Measurements from ENCODE around the gene FSD1L.
A peak's percentile ranks its signal among the peaks of the same experiment; 100 is the strongest.

The FSD1L gene

DNA sequence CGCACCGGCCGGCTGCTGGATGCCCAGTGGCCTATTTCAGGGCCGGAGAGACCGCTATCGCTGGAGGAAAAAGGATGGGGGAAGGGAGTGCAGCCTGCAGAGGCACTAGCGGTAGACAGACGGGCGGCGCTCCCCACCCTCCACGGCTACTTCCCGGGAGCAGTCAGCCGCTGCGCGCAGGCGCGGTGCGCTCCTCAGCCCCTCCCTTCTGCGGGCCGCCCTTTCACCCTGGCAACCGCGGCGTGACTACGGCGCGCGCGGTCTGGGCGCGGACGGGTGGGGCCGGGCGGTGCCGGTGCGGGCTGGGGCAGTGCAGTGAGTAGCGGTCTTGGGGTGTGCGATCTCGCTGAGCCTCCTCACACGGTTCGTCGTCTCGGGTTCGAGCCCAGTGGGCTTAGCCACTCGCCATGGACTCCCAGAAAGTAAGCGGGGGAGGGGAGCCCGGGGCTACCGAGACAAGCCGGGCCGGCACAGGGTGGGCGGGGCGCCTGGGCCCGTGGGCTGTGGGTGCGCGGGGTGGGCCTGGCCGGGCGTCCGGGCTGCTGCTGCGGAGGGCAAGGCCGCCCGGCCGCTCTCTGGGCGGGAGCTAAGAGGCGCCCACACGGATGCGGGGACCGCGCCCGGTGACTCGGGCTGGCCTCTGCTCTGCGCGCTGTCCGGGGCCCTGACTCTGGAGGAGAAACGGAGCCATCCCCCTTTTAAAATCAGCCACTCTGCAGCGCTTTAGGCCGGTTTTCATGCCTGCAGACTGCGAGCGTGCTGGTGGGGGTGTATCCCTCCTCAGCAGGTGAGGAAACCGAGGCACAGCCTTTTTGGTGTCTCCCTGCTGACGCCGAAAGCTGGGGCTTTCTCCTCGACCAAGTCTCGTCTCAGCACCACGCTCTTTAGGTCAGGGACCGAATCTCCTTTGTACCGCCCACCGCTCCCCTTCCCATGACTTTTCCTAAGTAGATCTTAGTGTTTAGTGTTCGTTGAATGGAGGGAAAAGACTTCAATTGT, at the start of gene FSD1L:
TSS of gene FSD1L (plus strand) at position 221 of the 999 bp plus-strand sequence. CDS start at position 408, 187 bp downstream.
- H3K4me3 ChIP-seq (ENCODE audit: low read depth, low read length) = peak within 1 kb of the TSS; percentile 82
- H3K27ac ChIP-seq (ENCODE audit: low read depth, low read length) = peak within 1 kb of the TSS; percentile 53
- peak within 1 kb of the TSS; percentile 94 for H2AFZ ChIP-seq (ENCODE audit: low read length, unreplicated experiment)
- H3K4me1 ChIP-seq (ENCODE audit: control insufficient read depth, insufficient read depth, low read length, unreplicated experiment) = peaks cover 11% of the 10 kb centered on the region
- H3K36me3 ChIP-seq (ENCODE audit: insufficient read depth, low read length) = no peaks in the 10 kb centered on the region
- no peaks in the 10 kb centered on the region for H3K27me3 ChIP-seq (ENCODE audit: insufficient read depth, low read length)
- H3K79me2 ChIP-seq (ENCODE audit: control insufficient read depth, insufficient read depth, low read length, unreplicated experiment) = peaks cover 47% of the 10 kb centered on the region

DNA sequence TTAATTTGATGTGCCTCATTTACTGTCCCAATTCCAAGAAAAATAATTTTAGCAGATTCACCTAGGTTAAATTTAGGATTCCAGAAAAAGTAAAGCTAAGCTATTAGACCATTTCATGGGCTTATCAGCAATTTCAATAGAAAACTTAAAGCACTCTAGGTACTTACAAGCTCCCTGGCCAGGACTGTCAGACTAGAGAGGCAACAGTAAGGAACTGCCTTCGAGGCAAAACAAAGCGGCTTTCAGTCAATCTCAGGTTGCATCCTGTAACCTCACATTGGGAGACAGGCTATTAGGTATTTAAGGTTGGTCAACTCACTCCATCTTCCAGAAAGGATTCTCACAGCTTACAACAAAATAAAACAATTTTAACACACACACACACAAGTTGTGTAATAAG, 48.7 kb upstream of the FSD1L start:
- Histone ChIP-seq H2AFZ (ENCODE audit: low read length, unreplicated experiment) (no peak overlapping the region), H3K27me3 (ENCODE audit: insufficient read depth, low read length) (no peaks in the 10 kb centered on the region), H3K4me3 (ENCODE audit: low read depth, low read length) (no peak overlapping the region), H3K4me1 (ENCODE audit: control insufficient read depth, insufficient read depth, low read length, unreplicated experiment) (no peaks in the 10 kb centered on the region), H3K79me2 (ENCODE audit: control insufficient read depth, insufficient read depth, low read length, unreplicated experiment) (no peaks in the 10 kb centered on the region), H3K36me3 (ENCODE audit: insufficient read depth, low read length) (no peaks in the 10 kb centered on the region), H3K27ac (ENCODE audit: low read depth, low read length) (no peak overlapping the region)

DNA sequence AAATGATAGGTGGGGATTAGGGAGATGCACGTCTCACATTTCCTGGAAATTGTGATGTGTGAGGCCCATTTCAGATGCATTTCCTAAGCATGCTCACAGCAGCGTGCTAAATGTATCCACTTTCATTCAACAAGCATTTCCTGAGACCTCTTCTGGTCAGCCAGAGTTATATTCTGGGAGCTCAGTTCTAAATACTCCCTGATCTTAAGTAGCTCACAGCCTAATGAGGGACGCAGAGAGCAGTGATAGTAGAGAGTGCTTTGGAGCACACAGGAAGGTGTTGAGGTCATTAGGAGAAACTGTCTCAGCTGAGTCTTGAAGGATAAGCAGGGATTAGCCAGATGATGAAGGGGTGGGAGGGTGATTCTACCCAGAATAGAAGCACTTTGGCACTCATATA, 46.2 kb upstream of the FSD1L start:
- no peaks in the 10 kb centered on the region for H3K36me3 ChIP-seq (ENCODE audit: insufficient read depth, low read length)
- H3K4me1 ChIP-seq (ENCODE audit: control insufficient read depth, insufficient read depth, low read length, unreplicated experiment) = no peaks in the 10 kb centered on the region
- no peaks in the 10 kb centered on the region for H3K79me2 ChIP-seq (ENCODE audit: control insufficient read depth, insufficient read depth, low read length, unreplicated experiment)
- no peak overlapping the region for H3K27ac ChIP-seq (ENCODE audit: low read depth, low read length)
- H2AFZ ChIP-seq (ENCODE audit: low read length, unreplicated experiment) = no peak overlapping the region
- no peak overlapping the region for H3K4me3 ChIP-seq (ENCODE audit: low read depth, low read length)
- H3K27me3 ChIP-seq (ENCODE audit: insufficient read depth, low read length) = no peaks in the 10 kb centered on the region

DNA sequence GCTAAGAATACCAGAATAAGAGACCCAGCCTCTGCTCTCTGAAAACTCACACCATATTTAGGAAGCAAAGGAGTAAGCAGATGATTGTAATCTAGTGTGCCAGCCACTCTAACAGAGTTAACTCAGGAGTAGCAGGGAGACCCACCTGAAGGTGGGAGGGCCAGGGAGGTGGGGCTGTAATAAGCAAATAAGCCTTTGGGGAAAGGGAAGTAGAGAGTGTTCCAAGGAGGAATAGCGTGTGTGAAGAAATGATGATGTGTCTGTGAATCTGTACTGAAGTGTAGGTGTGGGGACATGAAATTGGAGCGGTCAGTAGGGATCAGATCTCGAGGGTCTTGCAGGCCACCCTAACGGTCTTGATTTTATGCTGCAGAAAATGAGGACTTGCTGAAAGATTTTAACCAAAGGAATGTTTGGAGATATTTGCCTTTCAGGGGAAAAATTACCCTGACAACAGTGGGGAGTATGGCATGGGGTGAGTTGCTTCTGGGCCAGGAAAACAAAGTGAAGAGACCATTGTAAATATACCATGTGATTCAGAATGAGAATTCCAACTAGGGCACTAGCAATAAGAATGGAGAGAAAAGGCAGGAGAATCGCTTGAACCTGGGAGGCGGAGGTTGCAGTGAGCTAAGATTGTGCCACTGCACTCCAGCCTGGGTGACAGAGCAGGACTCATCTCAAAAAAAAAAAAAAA, 44.1 kb upstream of the FSD1L start:
- Histone ChIP-seq H3K4me3 (ENCODE audit: low read depth, low read length) (no peak overlapping the region), H3K36me3 (ENCODE audit: insufficient read depth, low read length) (no peaks in the 10 kb centered on the region), H3K79me2 (ENCODE audit: control insufficient read depth, insufficient read depth, low read length, unreplicated experiment) (no peaks in the 10 kb centered on the region), H3K27me3 (ENCODE audit: insufficient read depth, low read length) (no peaks in the 10 kb centered on the region), H3K27ac (ENCODE audit: low read depth, low read length) (no peak overlapping the region), H3K4me1 (ENCODE audit: control insufficient read depth, insufficient read depth, low read length, unreplicated experiment) (no peaks in the 10 kb centered on the region), H2AFZ (ENCODE audit: low read length, unreplicated experiment) (no peak overlapping the region)

DNA sequence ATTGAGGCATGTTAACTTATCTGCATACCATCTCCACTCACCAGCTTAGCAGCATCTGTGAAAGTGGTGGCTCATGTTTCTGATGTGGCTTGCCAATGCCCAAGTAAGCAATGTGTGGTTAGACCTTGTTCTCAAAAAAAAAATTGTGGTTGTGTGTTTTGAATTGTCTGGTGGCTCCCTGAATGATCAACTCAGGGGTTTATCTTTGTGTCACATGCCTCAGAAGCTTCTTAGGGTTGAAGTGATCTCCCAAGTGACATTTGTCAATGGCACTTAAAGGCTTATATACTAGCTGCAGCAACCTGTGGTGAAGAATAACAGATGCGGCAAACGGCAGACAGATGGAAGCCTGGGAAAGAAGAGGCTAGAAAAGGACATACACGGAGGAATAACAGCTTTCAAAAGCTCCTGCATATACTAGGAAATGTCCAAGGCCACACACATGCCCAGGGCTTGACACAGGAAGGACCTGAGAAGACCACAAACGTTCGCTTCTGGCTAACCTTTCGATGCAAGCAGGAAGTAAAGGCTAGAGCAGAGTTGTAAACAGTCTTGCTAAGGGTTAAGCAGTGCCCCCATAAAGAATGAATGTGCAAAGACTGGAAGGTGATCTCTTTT, 42.2 kb upstream of the FSD1L start:
- Histone ChIP-seq H2AFZ (ENCODE audit: low read length, unreplicated experiment) (no peak overlapping the region), H3K36me3 (ENCODE audit: insufficient read depth, low read length) (no peaks in the 10 kb centered on the region), H3K27me3 (ENCODE audit: insufficient read depth, low read length) (no peaks in the 10 kb centered on the region), H3K27ac (ENCODE audit: low read depth, low read length) (no peak overlapping the region), H3K79me2 (ENCODE audit: control insufficient read depth, insufficient read depth, low read length, unreplicated experiment) (no peaks in the 10 kb centered on the region), H3K4me1 (ENCODE audit: control insufficient read depth, insufficient read depth, low read length, unreplicated experiment) (no peaks in the 10 kb centered on the region), H3K4me3 (ENCODE audit: low read depth, low read length) (no peak overlapping the region)

DNA sequence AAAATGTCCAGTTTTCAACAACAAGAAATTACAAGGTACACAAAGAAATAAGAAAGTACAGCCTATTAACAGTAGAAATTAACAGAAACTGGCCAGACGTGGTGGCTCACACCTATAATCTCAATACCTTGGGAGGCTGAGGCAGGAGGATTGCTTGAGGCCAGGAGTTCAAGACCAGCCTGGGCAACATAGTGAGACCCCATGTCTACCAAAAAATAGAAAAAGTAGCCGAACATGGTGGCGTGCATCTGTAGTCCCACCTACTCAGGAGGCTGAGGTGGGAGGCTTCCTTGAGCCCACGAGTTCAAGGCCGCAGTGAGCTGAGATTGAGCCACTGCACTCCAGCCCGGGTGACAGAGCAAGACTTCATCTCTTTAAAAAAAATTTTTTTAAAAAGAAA, 41.5 kb upstream of the FSD1L start:
- Histone ChIP-seq H3K27me3 (ENCODE audit: insufficient read depth, low read length) (no peaks in the 10 kb centered on the region), H3K36me3 (ENCODE audit: insufficient read depth, low read length) (no peaks in the 10 kb centered on the region), H3K4me3 (ENCODE audit: low read depth, low read length) (no peak overlapping the region), H3K27ac (ENCODE audit: low read depth, low read length) (no peak overlapping the region), H3K79me2 (ENCODE audit: control insufficient read depth, insufficient read depth, low read length, unreplicated experiment) (no peaks in the 10 kb centered on the region), H3K4me1 (ENCODE audit: control insufficient read depth, insufficient read depth, low read length, unreplicated experiment) (no peaks in the 10 kb centered on the region), H2AFZ (ENCODE audit: low read length, unreplicated experiment) (no peak overlapping the region)

DNA sequence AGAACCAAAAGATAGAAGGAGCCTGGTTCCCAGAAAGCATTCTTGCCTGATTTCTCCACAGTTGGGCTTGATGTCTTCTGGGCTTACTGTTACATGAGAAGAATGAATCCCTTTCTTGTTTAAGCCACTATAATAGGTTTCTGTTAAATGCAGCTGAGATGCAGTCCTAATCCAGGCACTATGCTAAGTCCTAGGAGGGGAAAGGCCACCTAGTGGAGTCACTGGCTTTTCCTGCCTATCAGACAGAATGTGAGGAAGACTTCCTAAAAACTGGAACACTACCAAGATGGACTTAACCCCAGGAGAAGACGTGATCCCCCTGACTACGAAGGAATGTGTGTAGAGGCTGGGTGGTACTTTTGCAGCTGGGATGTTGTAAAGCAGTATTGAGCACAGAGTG, 34.3 kb upstream of the FSD1L start:
- no peaks in the 10 kb centered on the region for H3K36me3 ChIP-seq (ENCODE audit: insufficient read depth, low read length)
- H3K27ac ChIP-seq (ENCODE audit: low read depth, low read length) = no peak overlapping the region
- no peaks in the 10 kb centered on the region for H3K27me3 ChIP-seq (ENCODE audit: insufficient read depth, low read length)
- H2AFZ ChIP-seq (ENCODE audit: low read length, unreplicated experiment) = no peak overlapping the region
- peaks cover 4% of the 10 kb centered on the region for H3K4me1 ChIP-seq (ENCODE audit: control insufficient read depth, insufficient read depth, low read length, unreplicated experiment)
- H3K4me3 ChIP-seq (ENCODE audit: low read depth, low read length) = no peak overlapping the region
- H3K79me2 ChIP-seq (ENCODE audit: control insufficient read depth, insufficient read depth, low read length, unreplicated experiment) = no peaks in the 10 kb centered on the region

DNA sequence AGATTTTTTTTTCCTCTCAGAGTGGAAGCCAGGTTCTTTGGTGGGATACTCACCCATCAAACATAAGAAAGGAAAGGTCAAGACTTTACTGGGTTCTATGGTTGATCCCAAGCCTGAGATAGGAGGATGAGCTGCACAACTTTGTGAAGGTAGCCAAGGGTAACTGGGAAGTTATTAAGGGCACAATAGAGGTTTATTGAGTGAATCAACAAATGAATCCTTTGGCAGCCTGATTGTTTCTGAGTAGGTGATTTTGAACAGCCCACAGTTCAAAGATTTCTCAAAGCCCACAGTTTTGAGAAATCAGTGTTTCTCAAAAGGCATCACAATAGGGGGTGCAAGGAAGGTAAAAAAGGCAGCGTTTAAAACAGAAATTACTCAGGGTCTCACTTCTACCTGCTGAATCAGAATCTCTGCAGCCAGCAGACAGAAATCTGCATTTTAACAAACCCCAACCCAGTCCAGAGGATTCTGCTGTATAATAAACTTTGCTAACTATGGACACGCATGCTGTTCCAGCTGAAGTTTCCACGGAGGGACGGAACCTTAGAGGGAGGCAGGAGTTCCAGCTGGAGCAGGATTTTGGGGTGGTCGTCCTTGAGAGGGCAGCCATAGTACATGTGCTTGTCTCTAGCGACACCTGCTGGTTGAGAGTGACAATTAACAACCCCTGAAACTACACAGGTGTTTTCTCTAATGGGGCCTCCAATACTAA, 32.7 kb upstream of the FSD1L start:
- Histone ChIP-seq H3K4me3 (ENCODE audit: low read depth, low read length) (no peak overlapping the region), H3K27me3 (ENCODE audit: insufficient read depth, low read length) (no peaks in the 10 kb centered on the region), H3K4me1 (ENCODE audit: control insufficient read depth, insufficient read depth, low read length, unreplicated experiment) (peaks cover 4% of the 10 kb centered on the region), H3K79me2 (ENCODE audit: control insufficient read depth, insufficient read depth, low read length, unreplicated experiment) (no peaks in the 10 kb centered on the region), H3K36me3 (ENCODE audit: insufficient read depth, low read length) (no peaks in the 10 kb centered on the region), H3K27ac (ENCODE audit: low read depth, low read length) (no peak overlapping the region), H2AFZ (ENCODE audit: low read length, unreplicated experiment) (peak overlapping the region; percentile 50)

DNA sequence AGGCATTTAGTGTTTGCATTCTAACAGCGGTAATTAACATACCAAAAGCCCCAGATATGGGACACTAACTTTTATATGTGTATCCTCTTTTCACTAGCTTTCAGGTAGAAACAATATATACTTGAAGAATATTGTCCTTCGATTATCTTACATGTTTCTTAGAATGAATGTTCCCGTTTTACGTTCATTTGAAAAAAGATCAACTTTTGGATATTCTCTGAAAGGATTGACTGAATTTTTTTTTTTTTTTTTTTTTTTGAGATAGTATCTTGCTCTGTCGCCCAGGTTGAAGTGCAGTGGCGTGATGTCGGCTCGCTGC, 32.2 kb upstream of the FSD1L start:
- Histone ChIP-seq H3K4me3 (ENCODE audit: low read depth, low read length) (no peak overlapping the region), H3K79me2 (ENCODE audit: control insufficient read depth, insufficient read depth, low read length, unreplicated experiment) (no peaks in the 10 kb centered on the region), H3K36me3 (ENCODE audit: insufficient read depth, low read length) (no peaks in the 10 kb centered on the region), H3K27ac (ENCODE audit: low read depth, low read length) (no peak overlapping the region), H3K27me3 (ENCODE audit: insufficient read depth, low read length) (no peaks in the 10 kb centered on the region), H3K4me1 (ENCODE audit: control insufficient read depth, insufficient read depth, low read length, unreplicated experiment) (peaks cover 4% of the 10 kb centered on the region), H2AFZ (ENCODE audit: low read length, unreplicated experiment) (no peak overlapping the region)

DNA sequence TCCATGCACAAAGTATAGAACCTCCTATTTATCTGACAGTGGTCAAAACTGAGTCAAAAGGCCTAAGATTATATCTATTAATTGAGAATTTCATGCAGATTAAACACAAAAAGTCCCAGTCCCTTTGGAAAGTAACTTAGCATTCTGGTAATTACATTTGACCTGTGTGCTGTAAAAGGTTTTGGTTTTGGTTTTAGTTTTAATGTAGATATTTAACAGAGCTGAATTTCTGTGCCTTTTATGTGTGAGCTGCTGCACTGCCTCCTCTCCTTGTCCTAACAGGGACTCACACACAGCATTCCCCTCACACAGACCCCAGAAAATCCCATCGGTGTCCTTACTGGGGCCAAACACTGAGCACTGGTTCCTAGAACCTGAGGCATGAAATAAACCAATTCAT, 31.0 kb upstream of the FSD1L start:
- Histone ChIP-seq H3K27me3 (ENCODE audit: insufficient read depth, low read length) (no peaks in the 10 kb centered on the region), H3K79me2 (ENCODE audit: control insufficient read depth, insufficient read depth, low read length, unreplicated experiment) (no peaks in the 10 kb centered on the region), H3K36me3 (ENCODE audit: insufficient read depth, low read length) (no peaks in the 10 kb centered on the region), H3K4me3 (ENCODE audit: low read depth, low read length) (no peak overlapping the region), H2AFZ (ENCODE audit: low read length, unreplicated experiment) (no peak overlapping the region), H3K27ac (ENCODE audit: low read depth, low read length) (no peak overlapping the region), H3K4me1 (ENCODE audit: control insufficient read depth, insufficient read depth, low read length, unreplicated experiment) (peaks cover 4% of the 10 kb centered on the region)

Measured in ACC112 (cell line).